SK-N-SH (cell line): ENCODE data around the gene EPB41L4A. TPM values are rescaled to one million over a fixed set of nuclear protein-coding genes. Genes with fewer than 3 reads are reported as not detected.

ENCODE experiments used
- CTCF ChIA-PET: fragments of 300-600, 350-600 bp; formaldehyde crosslinking; extraction: SDS; loops from one replicate; lab custom pipeline; 2021; lab: Yijun Ruan, JAX
- POLR2A ChIA-PET: fragments of 350-600 bp; sonication (Branson Sonifier 250); formaldehyde crosslinking; extraction: SDS; loops from one replicate; lab custom pipeline; 2020; ENCODE audit warnings: antibody characterized with exemption, inconsistent platforms; lab: Yijun Ruan, JAX
- DNase-seq: peaks from one replicate; pipeline ENCODE4 v3.0.0; 2012
- H2AFZ ChIP-seq: fragments of 200-600 bp; sonication (generic); 2 replicates; pipeline ENCODE4 v1.8.1; 2016; ENCODE audit warnings: antibody characterized with exemption, mild to moderate bottlenecking, low read depth
- H3F3A ChIP-seq: fragments of 200-600 bp; sonication (generic); replicated peaks from 2 replicates; pipeline ENCODE3; 2016; ENCODE audit warnings: antibody characterized with exemption, mild to moderate bottlenecking; ENCODE audit not compliant: insufficient read depth
- H3K27ac ChIP-seq, 2 experiments: fragments of 200-500 bp in 1 of 2; fragments of 200-600 bp in 1 of 2; sonication (Bioruptor generic) in 1 of 2; sonication (generic), shearing (Covaris generic) in 1 of 2; 2 replicates each; pipeline versions ENCODE4 v1.5.1 to v1.6.1; 2014 to 2016; ENCODE audit warnings: low read depth in 2 of 2, inconsistent platforms in 1 of 2, low read length in 1 of 2, mild to moderate bottlenecking in 1 of 2, mixed read lengths in 1 of 2
- H3K27me3 ChIP-seq: fragments of 200-600 bp; sonication (generic), shearing (Covaris generic); 2 replicates; pipeline ENCODE4 v1.6.1; 2016; ENCODE audit warnings: mixed run types; ENCODE audit not compliant: insufficient read depth
- H3K36me3 ChIP-seq, 2 experiments: fragments of 200-500 bp in 1 of 2; fragments of 200-600 bp in 1 of 2; sonication (Bioruptor generic) in 1 of 2; sonication (generic) in 1 of 2; replicated peaks in 1 of 2; 2 replicates each; pipeline versions ENCODE3 to v1.5.1; 2014 to 2016; ENCODE audit warnings: low read length in 1 of 2, mild to moderate bottlenecking in 1 of 2; ENCODE audit not compliant: insufficient read depth in 2 of 2, control insufficient read depth in 1 of 2
- H3K4me1 ChIP-seq, 2 experiments: fragments of 200-500 bp in 1 of 2; fragments of 200-600 bp in 1 of 2; sonication (Bioruptor generic) in 1 of 2; sonication (generic), shearing (Covaris generic) in 1 of 2; 2 replicates each; pipeline versions ENCODE4 v1.5.1 to v1.6.1; 2014 to 2016; ENCODE audit warnings: low read depth in 1 of 2, low read length in 1 of 2, mixed run types in 1 of 2; ENCODE audit not compliant: insufficient read depth in 2 of 2, control insufficient read depth in 1 of 2
- H3K4me2 ChIP-seq: fragments of 200-600 bp; sonication (generic), shearing (Covaris generic); 2 replicates; pipeline ENCODE4 v1.6.1; 2017; ENCODE audit warnings: mixed run types
- H3K4me3 ChIP-seq, 2 experiments: fragments of 200-500 bp in 1 of 2; fragments of 200-600 bp in 1 of 2; sonication (Bioruptor generic) in 1 of 2; sonication (generic), shearing (Covaris generic) in 1 of 2; 2 replicates each; pipeline versions ENCODE4 v1.5.1 to v1.8.1; 2014 to 2016; ENCODE audit warnings: low read depth in 2 of 2, inconsistent platforms in 1 of 2, low read length in 1 of 2, mild to moderate bottlenecking in 1 of 2, mixed read lengths in 1 of 2, moderate library complexity in 1 of 2
- H3K79me2 ChIP-seq: fragments of 200-600 bp; sonication (generic); 2 replicates; pipeline ENCODE4 v1.8.1; 2017; ENCODE audit warnings: mild to moderate bottlenecking; ENCODE audit not compliant: insufficient read depth
- H3K9ac ChIP-seq: fragments of 200-600 bp; sonication (generic); 2 replicates; pipeline ENCODE4 v1.6.1; 2017; ENCODE audit warnings: mixed run types
- H3K9me2 ChIP-seq: fragments of 200-600 bp; sonication (generic); 2 replicates; pipeline ENCODE4 v1.6.1; 2017; ENCODE audit warnings: mixed run types
- H3K9me3 ChIP-seq: fragments of 200-600 bp; sonication (generic); 2 replicates; pipeline ENCODE4 v1.6.1; 2017; ENCODE audit warnings: mixed run types, mild to moderate bottlenecking, moderate library complexity
- H4K20me1 ChIP-seq: fragments of 200-600 bp; sonication (generic); 2 replicates; pipeline ENCODE4 v1.6.1; 2017; ENCODE audit warnings: mild to moderate bottlenecking, mixed run types; ENCODE audit not compliant: insufficient read depth
- CHD2 ChIP-seq: fragments of 150-350 bp; IDR thresholded peaks from 2 replicates; pipeline ENCODE4 v1.6.1; 2018; ENCODE audit warnings: low read length; ENCODE audit not compliant: partially characterized antibody
- ELF1 ChIP-seq: IDR thresholded peaks from 2 replicates; pipeline ENCODE4 v1.4.0; 2012
- EP300 ChIP-seq, 2 experiments: IDR thresholded peaks; 2 replicates each; pipeline versions ENCODE4 v1.4.0 to v1.6.1; 2012; ENCODE audit warnings: borderline replicate concordance in 1 of 2, low read depth in 1 of 2, low read length in 1 of 2
- MAX ChIP-seq: IDR thresholded peaks from 2 replicates; pipeline ENCODE4 v1.4.0; 2012; ENCODE audit warnings: low read depth
- MXI1 ChIP-seq: IDR thresholded peaks from 2 replicates; pipeline ENCODE4 v1.6.1; 2012; ENCODE audit warnings: mild to moderate bottlenecking, low read depth, low read length, improper control_type of control experiment
- RCOR1 ChIP-seq: fragments of 150-350 bp; IDR thresholded peaks from 2 replicates; pipeline ENCODE4 v1.6.1; 2017; ENCODE audit warnings: antibody characterized with exemption, low read length
- RFX5 ChIP-seq: IDR thresholded peaks from 2 replicates; pipeline ENCODE4 v1.6.1; 2012; ENCODE audit warnings: mild to moderate bottlenecking, improper control_type of control experiment, low read length
- SIN3A ChIP-seq: IDR thresholded peaks from 2 replicates; pipeline ENCODE4 v1.6.1; 2012; ENCODE audit warnings: low read depth, mild to moderate bottlenecking, low read length, moderate library complexity, borderline replicate concordance
- TAF1 ChIP-seq: IDR thresholded peaks from 2 replicates; pipeline ENCODE4 v1.6.1; 2012; ENCODE audit warnings: low read depth, mild to moderate bottlenecking, low read length, moderate library complexity, borderline replicate concordance
- TCF12 ChIP-seq: IDR thresholded peaks from 2 replicates; pipeline ENCODE4 v1.4.0; 2012
- USF2 ChIP-seq: fragments of 150-350 bp; IDR thresholded peaks from 2 replicates; pipeline ENCODE4 v1.6.1; 2017; ENCODE audit warnings: antibody characterized with exemption, low read length, low read depth, borderline replicate concordance
- YY1 ChIP-seq: IDR thresholded peaks from 2 replicates; pipeline ENCODE4 v1.4.0; 2012; ENCODE audit warnings: low read depth, mild to moderate bottlenecking
- ZBTB33 ChIP-seq: IDR thresholded peaks from 2 replicates; pipeline ENCODE4 v1.4.0; 2012; ENCODE audit warnings: low read depth, borderline replicate concordance
- WGBS: methylation state at CpG from one replicate; pipeline ENCODE4 v1.1.6; 2017; ENCODE audit warnings: low lambda C conversion rate; 5-methylcytosine and 5-hydroxymethylcytosine counted together
- polyA plus RNA-seq, 3 experiments: library from polyadenylated mRNA; depleted of rRNA; stranded (reverse); fragments of >200 nt; gene quantifications; 2 replicates each; pipeline ENCODE4 v1.2.3, GENCODE V29; 2012

Gene EPB41L4A
- polyA plus RNA-seq, 1 of the 3 experiments (the other 2 are of a cell fraction), result 0.07 TPM

DNA sequence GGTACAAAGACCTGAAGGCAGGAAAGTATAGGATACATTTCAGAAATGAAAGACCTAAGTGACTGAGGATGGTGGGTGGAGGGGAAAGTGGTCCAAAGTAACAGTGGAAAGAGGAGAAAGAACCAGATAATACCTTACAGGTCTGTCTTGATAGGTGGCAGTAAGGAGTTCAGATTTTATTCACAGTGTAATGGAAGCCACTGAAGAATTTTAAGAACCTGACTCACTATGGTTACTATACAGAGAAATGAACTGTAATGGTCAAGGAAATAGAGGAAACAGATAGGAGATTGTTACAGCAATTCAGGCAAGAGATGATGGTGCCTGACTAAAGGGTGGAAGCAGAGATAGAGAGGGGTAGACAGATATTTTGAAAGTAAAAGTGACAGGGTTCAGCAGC lies 46.5 kb downstream of the EPB41L4A start:
- H3K4me3 ChIP-seq, result no peak overlapping the region
- no peak overlapping the region for H3K27ac ChIP-seq
- no peaks in the 10 kb centered on the region for H3F3A ChIP-seq
- H3K27me3 ChIP-seq, result no peaks in the 10 kb centered on the region
- no peak overlapping the region for H3K9ac ChIP-seq
- H3K9me2 ChIP-seq, result no peaks in the 10 kb centered on the region
- ChIA-PET CTCF (interaction anchor here (1.4 kb wide), 1 partner anchor 8 kb away, joined by 3 read pairs; no protein-coding TSS in a partner anchor), POLR2A (no interaction called here)
- no peaks in the 10 kb centered on the region for H4K20me1 ChIP-seq
- no peaks in the 10 kb centered on the region for H3K4me1 ChIP-seq
- DNase-seq, result no peak
- no peak overlapping the region for H3K4me2 ChIP-seq
- H3K36me3 ChIP-seq, result no peaks in the 10 kb centered on the region
- H2AFZ ChIP-seq, result no peak overlapping the region
- no peaks in the 10 kb centered on the region for H3K79me2 ChIP-seq
- TF ChIP-seq RFX5 (no peak), USF2 (no peak), EP300 (IDR thresholded peaks at IDR 0.05; ENCODE audit: borderline replicate concordance in 1 of 2, low read depth in 1 of 2, low read length in 1 of 2) (no peak), YY1 (no peak), SIN3A (no peak), ZBTB33 (no peak), TAF1 (no peak), TCF12 (no peak), MXI1 (no peak), RCOR1 (no peak)
- H3K9me3 ChIP-seq, result no peaks in the 10 kb centered on the region

DNA sequence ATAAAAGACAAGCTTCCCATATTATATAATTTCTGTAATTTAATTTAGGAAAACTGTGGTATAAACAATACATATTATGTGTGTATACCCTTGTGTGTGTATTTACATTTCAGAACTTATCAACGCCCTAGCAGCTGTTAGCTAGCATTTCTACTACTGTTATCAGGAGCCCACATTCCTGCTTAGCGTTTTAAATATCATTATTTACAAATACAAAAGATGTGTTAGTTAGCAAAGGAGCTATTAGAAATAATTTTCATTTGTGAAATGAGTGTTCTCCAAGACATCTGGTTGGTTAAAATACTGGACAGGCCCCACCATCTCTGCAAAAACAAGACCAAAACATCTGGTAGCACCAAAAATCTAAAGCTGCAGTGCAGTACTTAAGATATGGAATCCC lies 48.0 kb downstream of the EPB41L4A start:
- H3K9ac ChIP-seq, result no peak overlapping the region
- H3K27ac ChIP-seq, result no peak overlapping the region
- H3F3A ChIP-seq, result no peaks in the 10 kb centered on the region
- no peaks in the 10 kb centered on the region for H3K9me2 ChIP-seq
- no peaks in the 10 kb centered on the region for H3K79me2 ChIP-seq
- DNase-seq, result no peak
- 26% methylated on average over 2 of the region's 2 CpGs for WGBS
- TF ChIP-seq CHD2 (no peak), RFX5 (no peak), ELF1 (no peak), MAX (no peak), YY1 (no peak), MXI1 (no peak)
- TF ChIP-seq, all 33 proteins: peak for 0
- Histone ChIP-seq H3K4me2 (no peak overlapping the region), H3K27me3 (no peaks in the 10 kb centered on the region), H3K4me3 (no peak overlapping the region), H3K9me3 (no peaks in the 10 kb centered on the region), H2AFZ (no peak overlapping the region), H3K36me3 (no peaks in the 10 kb centered on the region), H3K4me1 (no peaks in the 10 kb centered on the region), H4K20me1 (no peaks in the 10 kb centered on the region)
- POLR2A ChIA-PET, result no interaction called here
- CTCF ChIA-PET, result interaction anchor here (0.6 kb wide), 1 partner anchor 92 kb away, joined by 3 read pairs; no protein-coding TSS in a partner anchor
